Endothelial cell of umbilical vein (primary cell): ENCODE measurements around the gene CPTP. TPM values are rescaled to one million over a fixed set of nuclear protein-coding genes. Genes with fewer than 3 reads are reported as not detected.

Experiments used
- BruUV-seq: library from RNA; stranded (reverse); fragments of 400-500 nt; replicated peaks from 2 replicates; lab custom pipeline; 2021; lab: Mats Ljungman, UMichigan
- CTCF ChIA-PET: fragments of 300-600, 350-600 bp; sonication (Branson Sonifier 250); formaldehyde crosslinking; loops from one replicate; lab custom pipeline; 2021; ENCODE audit warnings: antibody characterized with exemption, inconsistent platforms; lab: Charles Lee
- POLR2A ChIA-PET: fragments of 300-600, 350-600 bp; sonication (Branson Sonifier 250); formaldehyde crosslinking; loops from one replicate; lab custom pipeline; 2021; ENCODE audit warnings: antibody characterized with exemption, inconsistent platforms; lab: Charles Lee
- DNase-seq: peaks from one replicate; pipeline ENCODE4 v3.0.0-alpha.2; 2011; ENCODE audit warnings: low read depth, low spot score
- FAIRE-seq: peaks from 2 replicates; lab custom pipeline; 2011; peaks lifted over from hg19 to GRCh38; lab: Jason Lieb, UNC
- H2AFZ ChIP-seq: 2 replicates; pipeline ENCODE4 v1.6.0; 2012; ENCODE audit warnings: low read depth, low read length, control low read depth, inconsistent platforms
- H3K27ac ChIP-seq: 2 replicates; pipeline ENCODE4 v1.5.1; 2011; ENCODE audit warnings: low read depth, mild to moderate bottlenecking, control low read depth, low read length, moderate library complexity; ENCODE audit not compliant: insufficient read depth
- H3K27me3 ChIP-seq, 2 experiments: 2 replicates each; pipeline versions ENCODE4 v1.6.0 to v1.6.1; 2011; ENCODE audit warnings: low read length in 2 of 2, mixed read lengths in 1 of 2; ENCODE audit not compliant: control insufficient read depth in 2 of 2, insufficient read depth in 2 of 2
- H3K36me3 ChIP-seq, 2 experiments: 2 replicates in 1 of 2; 3 replicates in 1 of 2; pipeline ENCODE4 v1.5.1; 2011; ENCODE audit warnings: low read length in 2 of 2, mild to moderate bottlenecking in 1 of 2, moderate library complexity in 1 of 2; ENCODE audit not compliant: control insufficient read depth in 2 of 2, insufficient read depth in 2 of 2; ENCODE audit errors: extremely low read depth in 1 of 2
- H3K4me1 ChIP-seq: 3 replicates; pipeline ENCODE4 v1.5.1; 2011; ENCODE audit warnings: mild to moderate bottlenecking, low read length; ENCODE audit not compliant: control insufficient read depth, insufficient read depth; ENCODE audit errors: extremely low read depth
- H3K4me2 ChIP-seq: 2 replicates; pipeline ENCODE4 v1.6.1; 2011; ENCODE audit warnings: low read length, control low read depth, mixed read lengths; ENCODE audit not compliant: insufficient read depth
- H3K4me3 ChIP-seq, 3 experiments: fragments of 200-600 bp in 1 of 3; sonication (generic), shearing (Covaris generic) in 1 of 3; replicated peaks in 1 of 3; 2 replicates each; pipeline ENCODE4 v1.5.1; 2011 to 2016; ENCODE audit warnings: control low read depth in 3 of 3, low read length in 3 of 3, mild to moderate bottlenecking in 2 of 3, inconsistent platforms in 1 of 3, low read depth in 1 of 3, moderate library complexity in 1 of 3; ENCODE audit not compliant: insufficient read depth in 1 of 3
- H3K79me2 ChIP-seq: 2 replicates; pipeline ENCODE4 v1.6.0; 2012; ENCODE audit warnings: low read length, inconsistent platforms; ENCODE audit not compliant: control insufficient read depth, insufficient read depth
- H3K9ac ChIP-seq: replicated peaks from 2 replicates; pipeline ENCODE3; 2011; ENCODE audit warnings: low read length, control low read depth; ENCODE audit not compliant: insufficient read depth; ENCODE audit errors: extremely low read depth
- H3K9me1 ChIP-seq: replicated peaks from 3 replicates; pipeline ENCODE4 v1.6.0; 2011; ENCODE audit warnings: mild to moderate bottlenecking, low read length; ENCODE audit not compliant: control insufficient read depth, insufficient read depth; ENCODE audit errors: extremely low read depth
- H3K9me3 ChIP-seq: replicated peaks from 2 replicates; pipeline ENCODE4 v1.5.1; 2012; ENCODE audit warnings: low read length, inconsistent platforms; ENCODE audit not compliant: control insufficient read depth, insufficient read depth
- H4K20me1 ChIP-seq: replicated peaks from 2 replicates; pipeline ENCODE3; 2011; ENCODE audit warnings: mild to moderate bottlenecking, low read length; ENCODE audit not compliant: control insufficient read depth, insufficient read depth; ENCODE audit errors: extremely low read depth
- EZH2 ChIP-seq: IDR thresholded peaks from 2 replicates; pipeline ENCODE4 v1.6.1; 2012; ENCODE audit warnings: borderline replicate concordance, low read depth, mild to moderate bottlenecking, moderate library complexity, low read length, inconsistent platforms; ENCODE audit not compliant: severe bottlenecking
- FOS ChIP-seq: IDR thresholded peaks from 2 replicates; pipeline ENCODE4 v1.6.1; 2011; ENCODE audit warnings: mild to moderate bottlenecking, low read length, moderate library complexity, borderline replicate concordance; ENCODE audit not compliant: insufficient read depth
- JUN ChIP-seq: IDR thresholded peaks from 2 replicates; pipeline ENCODE4 v1.6.1; 2011; ENCODE audit warnings: borderline replicate concordance, low read depth; ENCODE audit not compliant: insufficient read length, insufficient read depth
- MAX ChIP-seq: IDR thresholded peaks from 2 replicates; pipeline ENCODE4 v1.6.1; 2011; ENCODE audit not compliant: insufficient read depth, insufficient read length
- MYC ChIP-seq: IDR thresholded peaks from one replicate; pipeline ENCODE4 v1.6.1; 2011; ENCODE audit warnings: mild to moderate bottlenecking, low read depth, low read length
- POLR2A ChIP-seq: IDR thresholded peaks from 2 replicates; pipeline ENCODE4 v1.6.1; 2012; ENCODE audit warnings: low read depth, mild to moderate bottlenecking, control low read depth, low read length
- POLR2AphosphoS5 ChIP-seq: IDR thresholded peaks from 2 replicates; pipeline ENCODE4 v1.6.1; 2012; ENCODE audit warnings: low read depth, mild to moderate bottlenecking, control low read depth, low read length, moderate library complexity; ENCODE audit not compliant: insufficient read depth
- dilution Hi-C: fragments of 300-500 bp; cut with MboI; formaldehyde crosslinking; loops from one replicate; pipeline ENCODE4 v1.15.0; 2019; ENCODE audit warnings: low sequenced_read_pairs; ENCODE audit not compliant: extremely low pct_ligation_motif_present
- intact Hi-C: fragments of 100-400 bp; cut with micrococcal nuclease; formaldehyde crosslinking; loops from one replicate; pipeline ENCODE4 v1.10.0; 2022
- polyA plus RNA-seq, 4 experiments: library from polyadenylated mRNA; depleted of rRNA in 3 of 4; stranded (reverse) in 3 of 4; unstranded in 1 of 4; fragments of >200 nt; gene quantifications; 2 replicates each; pipeline versions ENCODE4 v1.2.1 to v1.2.3, GENCODE V29; 2011 to 2012; ENCODE audit warnings: missing spikeins in 1 of 4
- total RNA-seq: library from RNA; stranded (reverse); gene quantifications from 2 replicates; pipeline ENCODE4 v1.2.3, GENCODE V29; 2021

The CPTP gene
- total and polyA plus RNA-seq, 2 donors (not counting 3 experiments of a cell fraction or from before 2014, with no cell fraction given), result 20.9 to 29.5 TPM

GRCh38 chr1:1293263-1294249 lies 31.0 kb upstream of the CPTP start:
- Histone ChIP-seq H3K4me3 (no peak overlapping the region), H3K9ac (no peak overlapping the region), H3K79me2 (no peaks in the 10 kb centered on the region), H3K9me1 (no peaks in the 10 kb centered on the region), H3K27ac (no peak overlapping the region), H2AFZ (no peak overlapping the region), H3K4me2 (no peak overlapping the region), H3K36me3 (no peaks in the 10 kb centered on the region), H3K9me3 (no peaks in the 10 kb centered on the region), H3K27me3 (no peaks in the 10 kb centered on the region), H4K20me1 (no peaks in the 10 kb centered on the region), H3K4me1 (no peaks in the 10 kb centered on the region)
- no peak for FAIRE-seq
- intact Hi-C loops (no loop called here), dilution Hi-C loops (no loop called here)
- DNase-seq, result no peak
- ChIA-PET CTCF (interaction anchor here (0.6 to 5.5 kb wide), 2 partner anchors 174 to 309 kb away, joined by 3 to 286 read pairs; no protein-coding TSS in a partner anchor), POLR2A (no interaction called here)
- no TSS peak for BruUV-seq
- no peak for TF ChIP-seq POLR2AphosphoS5
- TF ChIP-seq MYC, result no peak
- TF ChIP-seq EZH2, result no peak
- no peak for TF ChIP-seq MAX
- TF ChIP-seq FOS, result no peak
- no peak for TF ChIP-seq POLR2A
- TF ChIP-seq JUN, result no peak
